AG04449 (cell line): Measurements from ENCODE around the gene B3GALT5.
A peak's percentile ranks its signal among the peaks of the same experiment; 100 is the strongest.

ENCODE experiments used
- CTCF ChIA-PET: fragments of 350-600 bp; formaldehyde crosslinking; extraction: SDS; loops from one replicate; lab custom pipeline; 2021; ENCODE audit warnings: antibody characterized with exemption; lab: Yijun Ruan, JAX
- POLR2A ChIA-PET: fragments of 400-600, 350-600 bp; formaldehyde crosslinking; extraction: SDS; loops from one replicate; lab custom pipeline; 2020; ENCODE audit warnings: antibody characterized with exemption, inconsistent platforms; lab: Yijun Ruan, JAX
- DNase-seq: peaks from one replicate; pipeline ENCODE4 v3.0.0-alpha.2; 2010; ENCODE audit warnings: low read depth, low spot score
- H3K4me3 ChIP-seq: 2 replicates; pipeline ENCODE4 v1.5.1; 2011; ENCODE audit warnings: low read depth, mild to moderate bottlenecking, control low read depth, low read length
- CTCF ChIP-seq: IDR thresholded peaks from one replicate; pipeline ENCODE4 v1.5.1; 2011; ENCODE audit warnings: mild to moderate bottlenecking, moderate library complexity, low read length, control low read depth, inconsistent platforms; ENCODE audit not compliant: insufficient read depth; ENCODE audit errors: missing control alignments

The B3GALT5 gene

DNA sequence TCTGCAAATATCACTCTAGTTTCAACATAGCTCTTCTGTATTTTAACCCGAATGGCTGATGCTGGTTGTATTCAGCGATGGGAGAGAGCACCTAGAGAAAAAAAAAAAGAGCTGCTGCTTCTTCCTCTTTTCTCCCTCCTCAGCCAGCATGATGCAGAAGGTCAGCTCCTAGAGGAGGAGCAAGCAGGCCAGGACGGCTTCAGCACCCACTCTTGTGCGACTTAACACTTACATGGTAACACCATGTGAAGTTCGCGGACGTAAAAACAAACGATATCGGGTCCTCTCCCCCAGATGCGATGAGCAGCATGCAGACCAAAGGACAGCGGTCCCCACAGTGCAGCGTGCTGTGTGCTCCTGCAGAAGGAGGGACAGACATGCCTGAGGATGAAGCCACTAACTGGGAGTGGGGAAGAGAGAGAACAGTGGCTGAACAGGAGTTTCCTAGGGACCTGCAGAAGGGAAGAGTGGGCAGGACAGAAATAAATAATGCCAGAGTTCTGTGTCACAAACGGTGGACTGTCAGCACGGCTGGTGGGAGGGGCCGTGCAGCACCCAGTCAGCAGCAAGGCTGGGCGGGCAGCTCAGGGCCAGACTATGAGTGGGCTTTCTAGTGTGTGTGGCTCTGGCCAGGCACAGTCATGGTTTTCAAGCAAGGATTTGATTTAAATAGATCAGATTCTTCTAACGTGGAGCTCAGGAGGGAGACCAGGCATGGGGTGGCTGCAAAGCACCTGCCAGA lies 11.4 kb upstream of the B3GALT5 start:
- no peak overlapping the region for H3K4me3 ChIP-seq
- POLR2A ChIA-PET = no interaction called here
- TF ChIP-seq CTCF = no peak
- CTCF ChIA-PET = interaction anchor here (1.3 to 1.5 kb wide), 2 partner anchors 10 to 13 kb away, joined by 4 to 5 read pairs; no protein-coding TSS in a partner anchor
- DNase-seq = no peak

DNA sequence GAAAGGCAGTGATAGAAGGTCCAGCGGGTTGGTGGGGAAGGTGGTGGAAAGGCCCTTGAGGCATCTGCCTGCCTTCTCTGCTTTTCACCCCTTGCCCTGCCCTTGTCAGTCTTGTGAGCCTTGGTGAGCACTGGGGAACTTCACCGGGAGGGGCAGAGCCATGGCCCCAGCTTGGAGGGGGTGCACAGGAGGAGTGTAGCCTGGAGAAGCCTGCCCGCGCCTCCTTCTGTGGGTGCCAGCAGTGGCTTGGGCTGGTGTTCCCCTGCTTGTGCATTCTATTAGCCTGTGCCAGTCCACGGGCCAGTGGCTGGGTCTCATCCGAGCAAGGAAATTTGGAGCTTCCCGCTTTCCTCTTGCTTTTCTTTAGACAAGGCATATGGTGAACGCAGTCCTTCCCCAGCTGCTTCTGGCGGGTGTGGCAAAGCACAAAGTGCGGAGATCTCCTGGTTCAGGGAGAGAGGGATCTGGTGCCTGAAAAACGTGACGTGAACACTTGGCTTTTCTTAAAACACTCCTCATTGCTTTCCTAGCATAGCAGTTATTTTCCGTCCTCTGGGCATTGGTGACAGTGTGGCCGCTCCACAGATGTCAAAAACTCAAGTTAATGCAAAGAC lies 10.6 kb upstream of the B3GALT5 start:
- ChIA-PET POLR2A (no interaction called here), CTCF (interaction anchor here (1.2 to 1.5 kb wide), 3 partner anchors 9 to 85 kb away, joined by 3 to 5 read pairs (median 4); no protein-coding TSS in a partner anchor)
- H3K4me3 ChIP-seq = no peak overlapping the region
- TF ChIP-seq CTCF = no peak
- no peak for DNase-seq

- ChIA-PET CTCF (interaction anchor here (1.2 to 1.5 kb wide), 2 partner anchors 8 to 84 kb away, joined by 3 to 5 read pairs; no protein-coding TSS in a partner anchor), POLR2A (no interaction called here)
- H3K4me3 ChIP-seq = no peak overlapping the region
- DNase-seq = no peak
- no peak for TF ChIP-seq CTCF
Observed at GRCh38 chr21:39602793-39603192, 9.9 kb upstream of the B3GALT5 start.

DNA sequence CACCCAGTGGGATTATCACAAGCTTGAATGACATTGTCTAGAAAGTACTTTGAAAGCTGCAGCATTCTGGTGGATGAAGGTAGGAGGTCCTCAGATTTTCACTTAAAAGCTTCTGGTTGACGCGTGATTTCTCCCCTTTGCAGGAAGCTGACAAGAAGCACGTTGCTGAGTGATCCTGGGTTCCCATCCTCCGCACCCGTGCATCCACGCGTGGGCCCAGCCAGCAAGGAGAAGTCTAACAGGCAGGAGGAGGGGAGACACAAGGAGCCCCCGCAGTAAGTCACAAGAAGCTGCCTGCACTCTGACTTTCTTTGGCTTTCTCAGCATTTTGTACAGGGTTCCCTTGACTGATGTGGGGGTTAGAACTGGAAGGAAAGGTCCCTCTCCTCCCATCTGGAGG lies 7.8 kb upstream of the B3GALT5 start:
- ChIA-PET CTCF (no interaction called here), POLR2A (no interaction called here)
- TF ChIP-seq CTCF = no peak
- no peak for DNase-seq
- no peak overlapping the region for H3K4me3 ChIP-seq

DNA sequence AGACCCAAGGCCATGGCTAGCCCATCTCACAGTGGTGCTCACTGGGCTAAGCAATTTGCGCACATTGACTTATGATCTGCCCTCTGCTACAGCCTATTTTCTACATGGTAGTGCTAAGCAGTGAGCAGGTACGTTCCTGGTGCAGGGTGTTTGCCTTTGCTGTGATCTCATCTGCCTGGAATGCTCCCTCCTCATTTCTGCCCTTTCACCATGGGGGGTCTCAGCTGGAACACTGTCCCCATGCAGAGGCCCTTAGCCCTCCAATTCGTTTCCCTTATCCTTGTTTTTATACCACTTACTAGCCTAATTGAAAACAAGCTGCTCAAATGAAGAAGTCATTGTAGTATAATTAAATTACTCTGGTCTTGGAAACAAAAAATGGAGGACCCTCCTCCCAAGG lies 2.0 kb upstream of the B3GALT5 start:
- CTCF ChIA-PET = interaction anchor here (1.0 to 1.5 kb wide), 3 partner anchors 8 to 96 kb away, joined by 4 to 5 read pairs (median 5); no protein-coding TSS in a partner anchor
- POLR2A ChIA-PET = no interaction called here
- no peak overlapping the region for H3K4me3 ChIP-seq
- DNase-seq = no peak
- no peak for TF ChIP-seq CTCF

GRCh38 chr21:39611551-39612190 lies 1.1 kb upstream of the B3GALT5 start:
- peak overlapping the region; percentile 63 for H3K4me3 ChIP-seq
- ChIA-PET POLR2A (no interaction called here), CTCF (interaction anchor here (1.0 to 1.5 kb wide), 3 partner anchors 9 to 95 kb away, joined by 4 to 5 read pairs (median 5); no protein-coding TSS in a partner anchor)
- no peak for TF ChIP-seq CTCF
- DNase-seq = no peak
